Stimulated activated naive B cell treated with anti-CD40 and anti-IgM and Interleukin-4, amounts not matched to agents 10 μg/mL and 1 μg/mL and 100 μg/mL, for 72 hours (primary cell): ENCODE results near the gene RPLP2.

Experiments used
- ATAC-seq, 2 donors: fragments of 150-1000 bp; cut with Tn5 transposase; replicated peaks; 2 replicates each; pipeline ENCODE4 v1.10.0; 2021; ENCODE audit warnings: moderate library complexity in 1 of 2
- DNase-seq: peaks from one replicate; pipeline ENCODE4 v3.0.0; 2021
- H3K27ac Mint-ChIP-seq: one replicate; pipeline ENCODE4 v1.8.0; 2022; ENCODE audit warnings: mild to moderate bottlenecking, mixed read lengths
- H3K27me3 Mint-ChIP-seq, 2 donors: one replicate each; pipeline ENCODE4 v1.8.0; 2022; ENCODE audit warnings: mixed read lengths in 2 of 2
- H3K36me3 Mint-ChIP-seq, 2 donors: one replicate each; pipeline ENCODE4 v1.8.0; 2022; ENCODE audit warnings: mixed read lengths in 2 of 2, mild to moderate bottlenecking in 1 of 2
- H3K4me1 Mint-ChIP-seq, 2 donors: one replicate each; pipeline ENCODE4 v1.8.0; 2022; ENCODE audit warnings: mixed read lengths in 2 of 2, mild to moderate bottlenecking in 1 of 2
- H3K4me3 Mint-ChIP-seq, 2 donors: one replicate each; pipeline ENCODE4 v1.8.0; 2022; ENCODE audit warnings: mild to moderate bottlenecking in 2 of 2, mixed read lengths in 2 of 2, moderate library complexity in 1 of 2
- H3K9me3 Mint-ChIP-seq, 2 donors: one replicate each; pipeline ENCODE4 v1.8.0; 2022; ENCODE audit warnings: mixed read lengths in 2 of 2, mild to moderate bottlenecking in 1 of 2

The RPLP2 gene

DNA sequence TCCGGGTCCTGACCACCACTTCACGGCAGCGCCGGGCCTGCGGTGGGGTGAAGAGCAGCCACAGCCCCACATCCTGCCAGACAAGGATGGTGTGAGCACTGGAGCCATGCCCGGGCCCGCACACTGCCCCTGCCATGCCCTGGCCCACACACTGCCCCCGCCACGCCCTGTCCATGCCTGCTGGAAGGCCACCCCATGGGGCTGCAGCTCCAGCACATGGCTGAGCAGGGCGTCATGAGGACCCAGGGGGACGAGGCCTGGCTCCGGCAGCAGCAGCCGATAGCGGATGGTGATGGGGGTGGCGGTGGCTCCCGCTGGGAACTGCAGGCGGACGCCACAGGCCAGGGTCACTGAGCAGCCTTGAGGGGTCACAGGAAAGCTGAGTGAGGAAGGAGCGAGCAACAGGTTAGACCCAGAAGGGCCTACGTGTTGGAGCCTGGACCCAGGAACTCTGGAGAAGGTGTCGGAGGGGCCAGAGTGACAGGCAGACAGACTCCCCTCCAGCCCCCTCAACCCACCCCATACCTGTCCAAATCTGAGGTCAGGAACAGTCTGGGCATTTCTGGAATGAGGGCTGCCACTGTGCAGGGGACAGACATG, 7.6 kb upstream of the RPLP2 start:
- Mint-ChIP-seq H3K4me3 (no peak overlapping the region), H3K27me3 (no peaks in the 10 kb centered on the region), H3K4me1 (peaks cover 11 to 22% of the 10 kb centered on the region in 2 donors), H3K36me3 (peaks cover 2 to 14% of the 10 kb centered on the region in 2 donors), H3K27ac (no peak overlapping the region), H3K9me3 (no peaks in the 10 kb centered on the region)
- ATAC-seq (no peak), DNase-seq (no peak)

DNA sequence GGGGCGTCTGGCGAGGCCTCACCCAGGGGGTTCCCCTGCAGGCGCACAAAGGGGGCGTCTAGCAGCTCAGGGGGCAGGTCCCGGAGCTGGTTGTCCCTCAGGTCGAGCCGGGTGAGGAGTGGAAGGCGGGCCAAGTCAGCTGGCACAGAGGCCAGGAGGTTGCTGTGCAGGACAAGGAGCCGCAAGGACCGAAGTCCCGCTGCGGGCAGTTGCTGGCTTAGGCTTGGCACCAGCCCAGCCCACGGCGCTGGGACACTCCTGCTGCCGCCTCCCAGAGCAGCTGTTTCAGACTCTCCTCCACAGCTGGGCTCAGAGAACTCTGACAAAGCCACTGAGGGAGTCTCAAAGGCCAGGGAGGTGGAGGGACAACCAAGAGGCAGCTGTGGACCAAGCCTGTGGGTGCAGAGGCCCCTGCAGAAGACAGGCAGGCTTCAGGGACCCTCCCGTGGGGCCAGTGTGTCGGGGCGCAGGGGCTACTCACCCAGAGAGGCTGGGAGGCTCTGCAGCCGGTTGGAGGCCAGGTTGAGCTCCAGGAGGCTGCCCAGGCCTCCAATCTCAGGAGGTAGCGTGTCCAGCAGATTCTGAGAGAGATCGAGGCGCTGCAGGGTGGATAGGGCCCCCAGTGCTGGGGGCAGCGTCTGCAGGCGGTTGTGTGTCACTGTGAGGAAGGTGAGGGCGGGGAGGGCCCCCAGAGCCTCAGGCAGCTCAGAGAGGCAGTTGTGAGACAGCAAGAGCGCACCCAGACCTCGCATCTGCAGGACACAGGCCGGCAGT, 6.9 kb upstream of the RPLP2 start:
- Mint-ChIP-seq H3K4me3 (peak overlapping the region in 1 of 2 donors; percentile 25), H3K36me3 (peaks cover 2 to 16% of the 10 kb centered on the region in 2 donors), H3K27ac (no peak overlapping the region), H3K9me3 (no peaks in the 10 kb centered on the region), H3K27me3 (no peaks in the 10 kb centered on the region), H3K4me1 (peaks cover 12 to 24% of the 10 kb centered on the region in 2 donors)
- ATAC-seq (no peak), DNase-seq (no peak)

DNA sequence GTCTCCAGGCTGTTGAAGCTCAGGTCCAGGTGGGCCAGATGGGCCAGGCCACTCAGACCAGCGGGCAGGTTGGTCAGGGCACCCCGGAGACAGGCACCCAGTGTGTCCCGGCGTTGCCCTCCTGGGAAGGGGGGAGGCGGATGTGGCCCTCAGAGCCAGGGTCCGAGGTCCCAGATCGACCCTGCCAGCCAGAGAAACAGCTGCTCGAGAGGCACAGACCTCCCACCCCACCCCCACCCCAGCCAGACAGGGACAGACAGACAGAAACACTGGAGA, 6.4 kb upstream of the RPLP2 start:
- H3K27me3 Mint-ChIP-seq: no peaks in the 10 kb centered on the region
- H3K36me3 Mint-ChIP-seq: peaks cover 2 to 18% of the 10 kb centered on the region in 2 donors
- H3K4me3 Mint-ChIP-seq: peak overlapping the region in 1 of 2 donors; percentile 82

DNA sequence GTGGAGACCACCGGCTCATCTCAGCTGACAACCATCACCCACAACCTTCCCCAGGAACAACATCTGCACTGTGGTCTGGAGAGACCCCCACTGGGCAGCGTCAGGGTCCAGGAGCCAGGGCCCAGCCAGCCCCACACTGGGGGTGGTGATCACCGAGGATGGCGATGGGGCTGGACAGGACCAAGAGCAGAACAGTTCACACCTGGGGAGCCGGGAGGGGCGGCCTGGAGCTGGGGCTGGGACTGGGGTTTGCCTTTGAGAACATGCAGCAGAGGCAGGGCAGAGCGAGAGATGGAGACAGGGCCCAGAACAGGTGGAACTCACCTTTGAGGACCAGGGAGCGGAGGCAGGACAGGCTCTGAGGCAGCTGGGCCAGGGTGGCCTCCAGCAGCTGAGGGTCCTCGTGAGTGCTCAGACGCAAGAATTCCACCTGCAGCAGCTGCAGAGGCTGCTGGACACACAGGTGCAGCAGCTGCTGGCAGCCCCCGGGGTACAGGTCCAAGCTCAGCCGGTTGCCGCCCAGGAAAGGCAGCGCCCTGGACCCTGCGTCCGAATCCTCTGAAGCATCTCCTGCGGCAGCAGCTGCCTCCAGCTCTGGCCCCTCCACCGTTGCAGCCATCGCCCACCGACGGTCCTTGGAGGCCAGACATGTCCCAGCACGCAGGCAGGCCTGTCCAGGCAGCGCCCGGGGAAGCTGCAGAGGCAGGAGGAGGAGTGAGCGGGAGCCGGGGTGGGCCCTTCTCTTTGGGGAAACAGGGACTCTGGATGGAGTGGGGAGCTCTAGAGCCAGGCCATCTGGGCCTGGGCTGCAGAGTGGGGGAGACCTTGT, 5.8 kb upstream of the RPLP2 start:
- peak overlapping the region; percentile 82 to 83 for H3K4me3 Mint-ChIP-seq
- peaks cover 2 to 21% of the 10 kb centered on the region in 2 donors for H3K36me3 Mint-ChIP-seq
- H3K27ac Mint-ChIP-seq: peak overlapping the region; percentile 37
- no peak for ATAC-seq
- peaks cover 15 to 35% of the 10 kb centered on the region in 2 donors for H3K4me1 Mint-ChIP-seq
- H3K9me3 Mint-ChIP-seq: no peaks in the 10 kb centered on the region
- DNase-seq: no peak
- H3K27me3 Mint-ChIP-seq: no peaks in the 10 kb centered on the region

More for the DNA sequence above, 6.4 kb upstream of the RPLP2 start:
- ATAC-seq: no peak
- Mint-ChIP-seq H3K4me1 (peaks cover 13 to 29% of the 10 kb centered on the region in 2 donors), H3K9me3 (no peaks in the 10 kb centered on the region), H3K27ac (no peak overlapping the region)
- DNase-seq: no peak

DNA sequence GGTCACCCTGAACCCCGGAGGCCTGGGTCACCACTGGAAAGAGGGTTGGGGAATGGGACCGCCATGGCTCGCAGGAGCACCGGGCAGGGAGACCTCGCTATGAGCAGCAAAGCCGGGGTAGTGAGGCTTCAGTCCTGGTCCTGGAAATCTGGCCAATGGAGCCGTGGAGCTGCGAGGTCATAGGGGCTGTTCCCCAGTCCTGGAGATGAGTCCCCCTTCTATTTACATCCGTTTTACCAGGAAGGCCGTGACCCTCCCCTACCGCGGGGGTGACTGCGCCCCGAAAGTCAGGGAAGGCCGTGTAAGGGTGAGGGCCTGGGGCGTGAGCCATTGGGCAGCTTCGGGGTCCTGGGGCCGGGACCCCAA, 5.2 kb upstream of the RPLP2 start:
- Mint-ChIP-seq H3K9me3 (no peaks in the 10 kb centered on the region), H3K27ac (peak overlapping the region; percentile 47), H3K36me3 (peaks cover 5 to 22% of the 10 kb centered on the region in 2 donors), H3K4me1 (peaks cover 16 to 36% of the 10 kb centered on the region in 2 donors), H3K27me3 (no peaks in the 10 kb centered on the region), H3K4me3 (peak overlapping the region; percentile 82 to 83)
- no peak for ATAC-seq
- no peak for DNase-seq

DNA sequence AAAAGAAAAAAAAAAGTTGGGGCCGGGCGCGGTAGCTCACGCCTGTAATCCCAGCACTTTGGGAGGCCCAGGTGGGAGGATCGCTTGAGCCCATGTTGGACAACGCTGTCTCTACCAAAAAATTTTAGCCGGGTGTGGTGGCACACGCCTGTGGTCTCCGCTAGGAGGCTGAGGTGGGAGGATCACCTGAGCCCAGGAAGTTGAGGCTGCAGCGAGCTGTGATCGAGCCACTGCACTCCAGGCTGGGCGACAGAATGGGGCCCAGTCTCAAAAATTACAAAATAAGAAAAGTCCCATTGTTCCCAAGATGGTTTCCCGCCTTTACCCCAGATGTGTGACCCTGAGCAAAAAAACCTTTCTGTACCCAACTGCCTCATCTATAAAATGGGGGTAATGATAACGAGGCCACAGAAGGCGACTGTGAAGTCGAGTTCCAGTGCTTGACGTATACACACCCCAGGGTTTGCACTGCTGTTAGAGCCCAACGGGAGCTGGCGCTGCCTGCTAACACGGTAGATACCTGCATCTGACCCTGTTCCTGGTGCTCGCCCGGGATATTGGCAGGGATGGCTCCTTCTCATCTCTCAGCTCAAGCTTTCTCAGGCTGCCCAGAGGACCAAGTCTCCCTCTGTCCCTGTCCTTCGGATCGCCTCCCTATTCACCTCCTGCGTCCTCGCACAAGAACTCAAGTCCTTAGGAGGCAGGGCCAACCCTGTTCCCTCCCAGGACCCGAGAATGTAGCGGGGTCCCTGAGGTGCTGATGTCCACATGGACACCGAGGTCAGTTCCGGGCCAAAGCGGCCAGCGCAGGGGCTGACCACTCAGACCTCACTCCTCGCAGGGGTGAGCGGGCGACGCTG, 1.1 kb upstream of the RPLP2 start:
- H3K9me3 Mint-ChIP-seq: no peaks in the 10 kb centered on the region
- ATAC-seq: peak in 1 of 2 donors; percentile 0
- no peak for DNase-seq
- peaks cover 37 to 59% of the 10 kb centered on the region in 2 donors for H3K4me1 Mint-ChIP-seq
- H3K4me3 Mint-ChIP-seq: peak overlapping the region; percentile 91 to 97
- no peaks in the 10 kb centered on the region for H3K27me3 Mint-ChIP-seq
- peak overlapping the region; percentile 99 for H3K27ac Mint-ChIP-seq
- peaks cover 28 to 41% of the 10 kb centered on the region in 2 donors for H3K36me3 Mint-ChIP-seq

DNA sequence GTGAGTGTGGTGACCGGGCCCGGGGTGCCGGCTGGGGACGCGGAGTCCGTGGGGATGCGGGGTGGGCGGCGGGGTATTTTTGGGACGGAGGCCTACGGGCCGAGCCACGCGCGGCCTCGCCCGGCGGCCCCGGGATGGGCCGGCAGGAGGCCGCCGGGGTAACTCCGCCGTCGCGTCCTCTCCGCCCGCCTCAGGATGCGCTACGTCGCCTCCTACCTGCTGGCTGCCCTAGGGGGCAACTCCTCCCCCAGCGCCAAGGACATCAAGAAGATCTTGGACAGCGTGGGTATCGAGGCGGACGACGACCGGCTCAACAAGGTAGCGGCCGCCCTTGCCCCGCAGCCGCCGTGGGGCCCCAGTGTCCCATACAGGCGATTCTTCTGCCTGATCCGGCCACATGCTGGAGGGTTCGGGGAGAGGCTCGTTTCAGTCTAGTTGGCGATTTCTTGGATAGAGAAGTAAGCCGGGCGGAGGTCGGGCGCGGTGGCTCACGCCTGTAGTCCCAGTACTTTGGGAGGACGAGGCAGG, 337 bp downstream of the RPLP2 start:
- Mint-ChIP-seq H3K9me3 (no peaks in the 10 kb centered on the region), H3K27ac (peak overlapping the region; percentile 99), H3K27me3 (no peaks in the 10 kb centered on the region), H3K36me3 (peaks cover 31 to 46% of the 10 kb centered on the region in 2 donors), H3K4me1 (peaks cover 33 to 49% of the 10 kb centered on the region in 2 donors), H3K4me3 (peak overlapping the region; percentile 91 to 97)
- peak; percentile 7 to 12 for ATAC-seq
- no peak for DNase-seq

DNA sequence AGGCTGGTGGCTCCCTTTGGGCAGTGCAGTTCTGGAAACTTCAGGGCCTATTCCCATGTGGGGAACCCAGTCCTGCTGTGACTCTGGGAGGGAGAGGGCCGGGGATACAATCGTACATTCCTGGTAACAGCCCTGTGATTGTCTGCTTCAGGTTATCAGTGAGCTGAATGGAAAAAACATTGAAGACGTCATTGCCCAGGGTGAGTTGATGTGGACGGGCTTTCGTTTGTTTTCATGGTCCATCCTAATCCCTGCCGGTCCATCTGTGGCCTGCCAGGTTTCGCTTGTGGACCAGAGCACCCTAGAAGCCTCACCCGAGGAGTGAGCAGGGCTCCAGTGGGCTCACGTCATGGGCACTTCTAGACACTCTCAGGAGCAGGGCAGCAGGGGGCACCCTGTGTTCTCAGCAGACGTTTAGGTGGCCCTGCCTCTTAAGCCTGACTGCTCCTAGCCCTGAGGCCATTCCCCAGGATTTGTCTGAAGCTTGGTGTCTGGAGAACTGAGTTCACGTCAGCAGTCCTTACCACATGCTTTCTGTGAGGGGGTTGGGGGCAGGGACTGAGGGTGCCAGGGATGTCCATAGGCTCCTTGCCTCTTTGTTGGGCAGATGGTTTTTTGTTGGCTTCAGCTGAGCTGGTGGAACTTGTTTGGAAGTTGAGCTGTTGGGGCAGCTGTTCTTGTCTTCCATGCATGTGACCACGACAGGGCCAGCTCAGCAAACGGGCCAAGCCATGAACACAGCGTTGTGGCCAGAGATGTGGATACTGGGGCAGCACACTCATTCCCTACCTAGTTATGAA, 1.9 kb downstream of the RPLP2 start:
- ATAC-seq (no peak), DNase-seq (no peak)
- no peaks in the 10 kb centered on the region for H3K9me3 Mint-ChIP-seq
- H3K4me3 Mint-ChIP-seq: peak overlapping the region; percentile 91 to 97
- no peaks in the 10 kb centered on the region for H3K27me3 Mint-ChIP-seq
- peaks cover 32 to 49% of the 10 kb centered on the region in 2 donors for H3K36me3 Mint-ChIP-seq
- peaks cover 32 to 49% of the 10 kb centered on the region in 2 donors for H3K4me1 Mint-ChIP-seq
- H3K27ac Mint-ChIP-seq: peak overlapping the region; percentile 98

DNA sequence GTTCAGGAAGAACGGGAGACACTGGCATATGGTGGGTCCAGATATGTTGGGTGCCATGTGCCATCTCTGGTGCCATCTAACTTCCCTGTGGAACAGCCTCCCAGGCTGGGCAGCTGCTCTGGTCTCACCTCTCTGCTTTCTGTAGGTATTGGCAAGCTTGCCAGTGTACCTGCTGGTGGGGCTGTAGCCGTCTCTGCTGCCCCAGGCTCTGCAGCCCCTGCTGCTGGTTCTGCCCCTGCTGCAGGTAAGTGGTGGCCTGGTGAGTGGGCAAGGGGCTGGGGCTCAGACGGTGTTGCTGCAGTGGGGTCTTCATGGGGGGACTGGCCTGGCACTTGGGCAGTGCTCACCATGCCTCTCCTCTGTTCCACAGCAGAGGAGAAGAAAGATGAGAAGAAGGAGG, 2.6 kb downstream of the RPLP2 start:
- no peak for ATAC-seq
- peak overlapping the region; percentile 98 for H3K27ac Mint-ChIP-seq
- no peaks in the 10 kb centered on the region for H3K9me3 Mint-ChIP-seq
- peaks cover 32 to 47% of the 10 kb centered on the region in 2 donors for H3K4me1 Mint-ChIP-seq
- DNase-seq: no peak
- H3K4me3 Mint-ChIP-seq: peak overlapping the region; percentile 91 to 97
- H3K36me3 Mint-ChIP-seq: peaks cover 32 to 49% of the 10 kb centered on the region in 2 donors
- no peaks in the 10 kb centered on the region for H3K27me3 Mint-ChIP-seq

DNA sequence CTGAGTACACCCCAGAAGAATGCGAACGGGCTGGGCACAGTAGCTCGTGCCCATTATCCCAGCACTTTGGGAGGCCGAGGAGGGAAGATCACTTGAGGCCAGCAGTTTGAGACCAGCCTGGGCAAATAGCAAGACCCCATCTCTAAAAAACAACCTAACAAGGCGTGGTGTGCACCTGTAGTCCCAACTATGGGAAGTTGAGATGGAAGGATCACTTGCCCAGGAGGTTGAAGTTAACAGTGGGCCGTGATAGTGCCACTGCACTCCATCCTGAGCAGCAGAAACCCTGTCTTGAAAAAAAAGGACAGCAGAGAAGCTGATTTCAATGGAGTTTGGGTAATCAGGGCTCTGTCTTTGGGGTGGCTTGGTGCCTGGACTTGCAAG, 3.3 kb downstream of the RPLP2 start:
- peak overlapping the region; percentile 98 for H3K27ac Mint-ChIP-seq
- DNase-seq (no peak), ATAC-seq (no peak)
- no peaks in the 10 kb centered on the region for H3K27me3 Mint-ChIP-seq
- H3K4me3 Mint-ChIP-seq: no peak overlapping the region
- H3K9me3 Mint-ChIP-seq: no peaks in the 10 kb centered on the region
- H3K36me3 Mint-ChIP-seq: peaks cover 34 to 49% of the 10 kb centered on the region in 2 donors
- peaks cover 30 to 41% of the 10 kb centered on the region in 2 donors for H3K4me1 Mint-ChIP-seq

DNA sequence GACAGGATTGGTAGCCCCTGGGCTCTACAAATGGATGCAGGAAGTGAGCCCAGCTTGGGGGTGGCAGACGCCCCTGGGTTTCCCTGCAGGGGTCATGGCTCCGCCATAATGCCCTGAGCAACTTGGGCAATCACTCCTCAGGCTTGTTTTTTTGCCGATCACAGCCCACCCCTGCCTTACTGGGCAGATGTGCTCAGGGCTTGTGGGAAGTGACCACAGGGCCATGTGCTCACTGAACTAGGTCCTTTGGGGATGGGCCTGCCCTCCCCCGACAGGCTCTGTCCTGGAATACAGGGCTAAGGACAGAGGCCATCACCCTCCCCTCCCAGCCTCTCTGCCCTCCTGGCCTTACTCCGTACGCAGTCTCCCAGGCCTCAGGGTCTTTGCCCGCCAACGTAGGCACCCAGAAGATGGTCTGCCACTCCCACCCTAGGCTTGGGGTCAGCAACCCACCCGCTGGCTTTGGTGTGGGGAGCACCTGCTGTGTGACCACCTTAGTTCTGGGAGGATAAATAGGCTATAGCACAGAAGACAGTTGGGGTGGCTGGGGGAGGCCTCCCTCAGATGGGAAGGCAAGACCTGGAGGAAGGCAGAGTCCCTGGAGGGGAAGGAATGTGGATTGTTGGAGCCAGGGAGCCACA, 3.8 kb downstream of the RPLP2 start:
- Mint-ChIP-seq H3K27me3 (no peaks in the 10 kb centered on the region), H3K36me3 (peaks cover 34 to 49% of the 10 kb centered on the region in 2 donors), H3K4me3 (peak overlapping the region in 1 of 2 donors; percentile 3), H3K4me1 (peaks cover 31 to 40% of the 10 kb centered on the region in 2 donors), H3K9me3 (no peaks in the 10 kb centered on the region), H3K27ac (peak overlapping the region; percentile 81)
- DNase-seq (no peak), ATAC-seq (no peak)

DNA sequence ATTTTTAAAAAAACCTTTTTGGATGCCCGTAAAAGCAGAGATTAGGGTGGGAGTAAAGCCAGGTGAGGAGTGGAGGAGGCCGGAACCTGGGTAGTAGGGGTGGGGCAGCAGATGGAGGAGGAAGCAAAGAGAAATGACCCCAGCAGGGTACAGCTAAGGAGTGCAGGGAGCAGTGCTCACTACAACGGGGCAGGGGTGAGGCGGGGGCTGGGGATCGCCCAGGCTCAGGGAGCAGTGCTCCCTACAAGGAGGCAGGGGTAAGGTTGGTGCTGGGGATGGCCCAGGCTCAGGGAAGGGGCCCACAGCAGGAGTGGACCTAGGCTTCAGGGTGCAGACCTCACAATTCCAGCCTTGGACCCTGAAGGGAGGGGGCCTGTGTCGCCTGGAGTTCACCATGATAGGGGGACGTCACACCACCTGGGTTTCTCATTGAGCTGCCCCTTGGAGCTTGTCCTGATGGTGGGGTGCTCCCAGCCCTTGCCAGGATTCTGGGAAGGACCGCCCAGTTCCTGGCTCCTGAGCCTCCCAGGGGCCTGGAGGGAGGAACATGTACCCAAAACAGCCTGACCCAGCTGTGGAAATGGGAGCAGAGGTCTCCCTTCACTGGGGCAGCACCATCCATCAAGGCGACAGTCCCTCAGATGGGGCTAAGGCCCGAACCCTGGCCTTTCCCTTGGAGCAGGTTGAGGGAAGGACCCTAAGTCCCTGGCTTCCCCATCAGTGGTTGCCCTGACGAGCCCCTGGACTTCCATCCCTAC, 6.1 kb downstream of the RPLP2 start:
- peak overlapping the region; percentile 73 for H3K27ac Mint-ChIP-seq
- no peaks in the 10 kb centered on the region for H3K9me3 Mint-ChIP-seq

More for the DNA sequence above, 6.1 kb downstream of the RPLP2 start:
- ATAC-seq (no peak), DNase-seq (no peak)
- Mint-ChIP-seq H3K36me3 (peaks cover 27 to 38% of the 10 kb centered on the region in 2 donors), H3K4me1 (peaks cover 32 to 39% of the 10 kb centered on the region in 2 donors), H3K4me3 (no peak overlapping the region), H3K27me3 (no peaks in the 10 kb centered on the region)
